KMS-11 (cell line): ENCODE data around the gene IFNA21.

ENCODE experiments used
- H2AFZ ChIP-seq: fragments of 200-600 bp; sonication (generic); 2 replicates; pipeline ENCODE4 v1.6.1; 2016; ENCODE audit warnings: antibody characterized with exemption, mixed run types, low read depth
- H3K27ac ChIP-seq: fragments of 200-600 bp; sonication (generic); 2 replicates; pipeline ENCODE4 v1.6.1; 2016; ENCODE audit warnings: mild to moderate bottlenecking, mixed run types
- H3K27me3 ChIP-seq: fragments of 200-600 bp; sonication (generic); 2 replicates; pipeline ENCODE4 v1.6.1; 2017; ENCODE audit warnings: mild to moderate bottlenecking, low read depth, mixed run types, moderate library complexity; ENCODE audit not compliant: insufficient read depth
- H3K36me3 ChIP-seq: fragments of 200-600 bp; sonication (generic); 2 replicates; pipeline ENCODE4 v1.6.1; 2017; ENCODE audit warnings: mild to moderate bottlenecking, mixed run types; ENCODE audit not compliant: insufficient read depth
- H3K4me1 ChIP-seq: fragments of 200-600 bp; sonication (generic); 2 replicates; pipeline ENCODE4 v1.6.1; 2016; ENCODE audit warnings: mild to moderate bottlenecking, low read depth, mixed run types; ENCODE audit not compliant: poor library complexity, severe bottlenecking
- H3K4me2 ChIP-seq: fragments of 200-600 bp; sonication (generic); 2 replicates; pipeline ENCODE4 v1.7.0; 2016; ENCODE audit warnings: mild to moderate bottlenecking, mixed run types
- H3K4me3 ChIP-seq: fragments of 200-600 bp; sonication (generic); IDR thresholded peaks from 2 replicates; pipeline ENCODE4 v1.6.1; 2017; ENCODE audit warnings: low read depth, low read length, mixed read lengths; ENCODE audit not compliant: insufficient read depth
- H3K79me2 ChIP-seq: fragments of 200-600 bp; sonication (generic); 2 replicates; pipeline ENCODE4 v1.6.1; 2016; ENCODE audit warnings: low read depth, mixed run types; ENCODE audit not compliant: insufficient read depth
- H3K9ac ChIP-seq: fragments of 200-600 bp; sonication (generic); 2 replicates; pipeline ENCODE4 v1.6.1; 2016; ENCODE audit warnings: mild to moderate bottlenecking, mixed run types
- H4K20me1 ChIP-seq: fragments of 200-600 bp; sonication (generic); 2 replicates; pipeline ENCODE4 v1.6.1; 2016; ENCODE audit warnings: mild to moderate bottlenecking, mixed run types; ENCODE audit not compliant: insufficient read depth
- TF ChIP-seq, protein P1 (sequence below): fragments of 200-600 bp; sonication (generic); conservative IDR thresholded peaks from 2 replicates; pipeline ENCODE4 v1.6.1; 2017; ENCODE audit warnings: low read depth, mild to moderate bottlenecking, antibody characterized with exemption, low read length, moderate library complexity, mixed read lengths

The IFNA21 gene

DNA sequence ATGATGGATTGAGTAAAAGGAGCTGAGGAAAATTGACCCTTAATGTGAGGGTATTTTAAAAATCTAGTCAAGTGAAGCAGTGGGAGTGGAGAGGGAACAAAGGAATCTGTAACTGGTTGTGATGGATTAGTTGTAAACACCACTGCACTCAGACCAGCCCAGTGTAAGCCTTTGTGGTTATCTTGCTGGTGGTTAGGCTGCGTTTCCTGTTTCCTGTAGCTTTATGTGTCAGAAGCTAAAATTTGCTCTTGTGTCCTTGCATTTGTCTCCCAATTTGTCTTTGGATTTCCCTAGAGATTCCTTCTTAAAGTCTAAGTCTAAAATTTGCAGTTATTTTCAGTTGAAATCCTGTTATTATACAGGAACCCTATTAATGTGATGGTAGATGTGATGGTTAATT lies 6.3 kb downstream of the IFNA21 start:
- no peaks in the 10 kb centered on the region for H3K79me2 ChIP-seq
- no peaks in the 10 kb centered on the region for H3K27me3 ChIP-seq
- no peak overlapping the region for H2AFZ ChIP-seq
- no peak overlapping the region for H3K27ac ChIP-seq
- no peak overlapping the region for H3K4me3 ChIP-seq
- no peak overlapping the region for H3K9ac ChIP-seq
- TF ChIP-seq, protein P1, sequence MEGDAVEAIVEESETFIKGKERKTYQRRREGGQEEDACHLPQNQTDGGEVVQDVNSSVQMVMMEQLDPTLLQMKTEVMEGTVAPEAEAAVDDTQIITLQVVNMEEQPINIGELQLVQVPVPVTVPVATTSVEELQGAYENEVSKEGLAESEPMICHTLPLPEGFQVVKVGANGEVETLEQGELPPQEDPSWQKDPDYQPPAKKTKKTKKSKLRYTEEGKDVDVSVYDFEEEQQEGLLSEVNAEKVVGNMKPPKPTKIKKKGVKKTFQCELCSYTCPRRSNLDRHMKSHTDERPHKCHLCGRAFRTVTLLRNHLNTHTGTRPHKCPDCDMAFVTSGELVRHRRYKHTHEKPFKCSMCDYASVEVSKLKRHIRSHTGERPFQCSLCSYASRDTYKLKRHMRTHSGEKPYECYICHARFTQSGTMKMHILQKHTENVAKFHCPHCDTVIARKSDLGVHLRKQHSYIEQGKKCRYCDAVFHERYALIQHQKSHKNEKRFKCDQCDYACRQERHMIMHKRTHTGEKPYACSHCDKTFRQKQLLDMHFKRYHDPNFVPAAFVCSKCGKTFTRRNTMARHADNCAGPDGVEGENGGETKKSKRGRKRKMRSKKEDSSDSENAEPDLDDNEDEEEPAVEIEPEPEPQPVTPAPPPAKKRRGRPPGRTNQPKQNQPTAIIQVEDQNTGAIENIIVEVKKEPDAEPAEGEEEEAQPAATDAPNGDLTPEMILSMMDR = no peak
- H3K4me1 ChIP-seq = peaks cover 10% of the 10 kb centered on the region
- no peaks in the 10 kb centered on the region for H3K36me3 ChIP-seq
- H3K4me2 ChIP-seq = 0 out of 2 replicates have a peak overlapping the region, but pooled peaks have one; percentile 23
- H4K20me1 ChIP-seq = no peaks in the 10 kb centered on the region

DNA sequence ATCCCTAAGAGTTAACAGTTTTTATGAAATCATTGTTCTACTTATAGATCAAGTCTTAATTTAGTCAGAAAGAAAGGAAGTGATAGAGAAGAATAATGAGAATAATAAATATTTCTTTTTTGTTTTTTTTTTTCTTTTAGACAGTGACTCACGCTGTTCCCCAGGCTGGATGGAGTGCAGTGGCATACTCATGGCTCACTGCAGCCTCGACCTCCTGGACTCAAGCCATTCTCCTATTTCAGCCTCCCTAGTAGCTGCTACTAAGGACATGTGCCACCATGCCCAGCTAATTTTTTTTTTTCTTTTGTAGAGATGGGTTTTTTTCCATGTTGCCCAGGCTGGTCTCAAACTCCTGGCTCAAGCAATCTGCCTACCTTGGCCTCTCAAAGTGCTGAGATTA lies 11.0 kb downstream of the IFNA21 start:
- Histone ChIP-seq H2AFZ (no peak overlapping the region), H3K27ac (no peak overlapping the region), H4K20me1 (no peaks in the 10 kb centered on the region), H3K4me2 (no peak overlapping the region), H3K4me3 (no peak overlapping the region), H3K4me1 (peaks cover 10% of the 10 kb centered on the region), H3K79me2 (no peaks in the 10 kb centered on the region), H3K9ac (no peak overlapping the region), H3K27me3 (no peaks in the 10 kb centered on the region), H3K36me3 (no peaks in the 10 kb centered on the region)
- TF ChIP-seq, protein P1 = no peak

DNA sequence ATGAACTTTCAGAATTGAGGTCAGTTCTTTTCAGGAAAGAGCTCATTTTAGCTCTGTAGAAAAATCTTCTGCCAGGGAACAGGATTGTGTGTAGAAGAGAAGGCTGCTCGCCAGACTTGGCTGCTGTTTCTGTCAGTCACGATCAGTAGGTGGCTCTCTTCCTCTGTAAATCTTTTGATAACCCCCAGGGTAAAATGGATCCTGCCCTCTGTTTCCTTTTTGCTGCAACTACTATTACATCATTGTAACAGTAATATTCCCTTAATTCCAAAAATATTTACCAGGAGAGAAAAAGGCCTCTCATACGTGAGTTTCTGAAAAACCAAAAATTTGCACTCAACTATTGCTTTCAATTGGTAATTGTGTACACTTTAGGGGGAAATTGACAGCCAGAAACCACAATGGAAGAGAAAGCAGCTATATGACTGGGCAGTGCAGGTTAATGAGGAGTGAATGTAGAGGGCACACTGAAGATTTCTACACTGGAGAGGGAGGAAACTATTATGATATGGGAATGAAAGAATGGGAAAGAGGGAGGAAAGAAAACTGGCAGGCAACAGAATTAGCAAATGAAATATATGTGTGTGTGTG lies 12.3 kb downstream of the IFNA21 start:
- Histone ChIP-seq H3K4me1 (peaks cover 2% of the 10 kb centered on the region), H4K20me1 (no peaks in the 10 kb centered on the region), H2AFZ (no peak overlapping the region), H3K27me3 (no peaks in the 10 kb centered on the region), H3K9ac (no peak overlapping the region), H3K79me2 (no peaks in the 10 kb centered on the region), H3K4me3 (no peak overlapping the region), H3K36me3 (no peaks in the 10 kb centered on the region), H3K27ac (no peak overlapping the region), H3K4me2 (no peak overlapping the region)
- TF ChIP-seq, protein P1 = no peak; the same call in 1 of the 2 replicates

DNA sequence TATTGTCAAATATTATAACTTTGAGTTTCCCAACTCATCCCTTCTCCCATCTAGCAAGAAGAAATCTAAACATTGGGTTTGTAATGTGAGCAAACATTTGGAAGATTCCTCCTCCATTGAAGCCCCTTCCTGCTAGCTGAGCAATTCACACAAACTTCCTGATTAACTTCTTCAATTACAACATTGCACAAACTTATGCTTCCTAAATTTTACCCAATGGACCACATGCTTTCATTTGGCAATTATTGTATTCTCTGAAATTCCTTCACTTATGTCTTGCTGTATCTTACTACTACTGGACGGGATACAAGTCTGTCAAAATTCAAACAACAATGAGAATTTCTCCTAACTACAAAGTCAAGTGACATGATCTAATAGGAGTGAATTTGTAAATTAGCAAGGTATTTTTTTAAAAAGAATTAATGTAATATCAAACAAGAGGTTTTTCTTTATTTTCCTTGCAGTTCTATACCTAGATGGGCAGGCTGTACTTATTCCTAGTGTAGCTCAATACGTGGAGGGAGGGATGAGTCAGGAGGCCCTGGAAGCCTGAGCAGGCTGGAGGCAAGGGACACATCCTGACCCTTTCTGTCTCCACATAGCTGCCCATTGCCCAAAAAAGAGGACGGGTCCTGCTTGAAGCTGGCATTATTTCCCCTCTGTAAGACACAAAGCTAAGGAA lies 13.0 kb downstream of the IFNA21 start:
- Histone ChIP-seq H3K27ac (no peak overlapping the region), H3K4me2 (no peak overlapping the region), H3K27me3 (no peaks in the 10 kb centered on the region), H3K4me3 (no peak overlapping the region), H2AFZ (no peak overlapping the region), H4K20me1 (no peaks in the 10 kb centered on the region), H3K36me3 (no peaks in the 10 kb centered on the region), H3K79me2 (no peaks in the 10 kb centered on the region), H3K9ac (no peak overlapping the region), H3K4me1 (peaks cover 2% of the 10 kb centered on the region)
- TF ChIP-seq, protein P1 = no peak
